ENCODE results near the gene LHFPL3.

DNA sequence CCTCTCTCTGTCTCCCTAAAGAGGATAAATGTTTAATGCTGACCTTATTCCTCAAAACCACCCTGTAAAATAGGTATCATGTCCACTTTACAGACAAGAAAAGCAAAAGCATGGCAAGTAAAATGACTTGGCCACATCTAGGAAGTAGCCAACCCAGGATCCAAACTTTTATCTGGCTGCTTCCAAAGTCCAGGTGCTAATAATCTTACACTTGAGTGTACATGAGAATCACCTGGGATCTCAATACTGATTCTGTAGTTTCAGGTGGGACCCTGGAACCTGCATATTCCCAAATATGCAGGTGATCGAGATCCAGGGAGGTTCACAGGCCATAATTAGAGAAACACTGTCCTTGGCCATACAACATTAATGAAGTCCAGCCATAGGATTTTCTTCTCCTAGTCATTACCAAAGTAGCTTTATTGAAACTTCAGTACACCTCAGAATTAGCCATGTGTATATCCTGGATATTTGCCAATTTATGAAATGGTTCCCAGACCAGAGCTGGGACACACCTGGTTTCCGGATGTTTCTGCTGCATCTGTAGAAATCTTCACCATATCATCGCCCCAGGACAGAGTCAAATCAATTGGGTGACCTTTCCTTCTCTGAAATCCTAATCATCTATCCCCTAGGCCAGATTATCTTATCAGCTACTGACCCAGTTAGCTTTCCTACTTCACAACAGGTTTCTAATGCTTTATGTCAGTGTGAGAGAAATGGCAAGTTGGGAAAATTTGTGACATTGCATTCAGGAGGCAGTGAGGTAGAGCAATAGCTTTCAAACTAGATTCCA lies 566.5 kb downstream of the LHFPL3 start:
- no peak for TF ChIP-seq EZH2phosphoT487 (IDR thresholded peaks at IDR 0.05; ENCODE audit: borderline replicate concordance, low read depth, low read length)
- TF ChIP-seq, protein P1, sequence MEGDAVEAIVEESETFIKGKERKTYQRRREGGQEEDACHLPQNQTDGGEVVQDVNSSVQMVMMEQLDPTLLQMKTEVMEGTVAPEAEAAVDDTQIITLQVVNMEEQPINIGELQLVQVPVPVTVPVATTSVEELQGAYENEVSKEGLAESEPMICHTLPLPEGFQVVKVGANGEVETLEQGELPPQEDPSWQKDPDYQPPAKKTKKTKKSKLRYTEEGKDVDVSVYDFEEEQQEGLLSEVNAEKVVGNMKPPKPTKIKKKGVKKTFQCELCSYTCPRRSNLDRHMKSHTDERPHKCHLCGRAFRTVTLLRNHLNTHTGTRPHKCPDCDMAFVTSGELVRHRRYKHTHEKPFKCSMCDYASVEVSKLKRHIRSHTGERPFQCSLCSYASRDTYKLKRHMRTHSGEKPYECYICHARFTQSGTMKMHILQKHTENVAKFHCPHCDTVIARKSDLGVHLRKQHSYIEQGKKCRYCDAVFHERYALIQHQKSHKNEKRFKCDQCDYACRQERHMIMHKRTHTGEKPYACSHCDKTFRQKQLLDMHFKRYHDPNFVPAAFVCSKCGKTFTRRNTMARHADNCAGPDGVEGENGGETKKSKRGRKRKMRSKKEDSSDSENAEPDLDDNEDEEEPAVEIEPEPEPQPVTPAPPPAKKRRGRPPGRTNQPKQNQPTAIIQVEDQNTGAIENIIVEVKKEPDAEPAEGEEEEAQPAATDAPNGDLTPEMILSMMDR (conservative IDR thresholded peaks at IDR 0.05; ENCODE audit: low read length) = no peak

Data from OCI-LY7 (cell line).